Upper lobe of left lung (tissue), 6 donors: Measurements from ENCODE around the gene TRIP12. TPM values are rescaled to one million over a fixed set of nuclear protein-coding genes. Genes with fewer than 3 reads are reported as not detected.
"Not testable (repeated sequence)": the region's sequence is repeated elsewhere in the genome, so short reads cannot be mapped to it uniquely, and the experiment has no call there.

Source experiments
- ATAC-seq, 2 donors: fragments of 200-7000 bp; cut with Tn5 transposase; one replicate each; pipeline ENCODE4 v1.9.1; 2022; ENCODE audit warnings: mild to moderate bottlenecking in 2 of 2, moderate library complexity in 2 of 2; ENCODE audit not compliant: low FRiP score in 2 of 2
- DNase-seq, 2 donors: peaks; one replicate each; pipeline ENCODE4 v3.0.0-alpha.2; 2019 to 2020
- H3K27ac ChIP-seq, 4 donors: fragments of 200-600 bp; sonication (generic); one replicate each; pipeline ENCODE4 v1.5.1; 2016 to 2019
- H3K27me3 ChIP-seq, 4 donors: fragments of 200-600 bp; sonication (generic); one replicate each; pipeline ENCODE4 v1.5.1; 2017 to 2019
- H3K36me3 ChIP-seq, 4 donors: fragments of 200-600 bp; sonication (generic); one replicate each; pipeline ENCODE4 v1.5.1; 2016 to 2019
- H3K4me1 ChIP-seq, 4 donors: fragments of 200-600 bp; sonication (generic); one replicate each; pipeline ENCODE4 v1.5.1; 2018 to 2019
- H3K4me3 ChIP-seq, 4 donors: fragments of 200-600 bp; sonication (generic); one replicate each; pipeline ENCODE4 v1.5.1; 2017 to 2019; ENCODE audit warnings: mild to moderate bottlenecking in 2 of 4, moderate library complexity in 1 of 4
- H3K9me3 ChIP-seq, 4 donors: fragments of 200-600 bp; sonication (generic); one replicate each; pipeline ENCODE4 v1.5.1; 2018 to 2019
- CTCF ChIP-seq, 6 experiments: fragments of 450-650 bp in 4 of 6; fragments of 200-600 bp in 2 of 6; sonication (generic) in 2 of 6; IDR thresholded peaks; one replicate each; pipeline ENCODE4 v1.5.1; 2016 to 2019; ENCODE audit warnings: antibody characterized with exemption in 6 of 6
- EP300 ChIP-seq, 4 donors: sonication (generic); formaldehyde crosslinking; IDR thresholded peaks; one replicate each; pipeline ENCODE4 v1.5.1; 2017; ENCODE audit warnings: antibody characterized with exemption in 4 of 4, control low read depth in 2 of 4
- POLR2A ChIP-seq, 4 donors: fragments of 450-650 bp; IDR thresholded peaks; one replicate each; pipeline ENCODE4 v1.5.1; 2016 to 2017; ENCODE audit warnings: antibody characterized with exemption in 4 of 4, mild to moderate bottlenecking in 2 of 4
- POLR2AphosphoS5 ChIP-seq, 2 donors: sonication (generic); formaldehyde crosslinking; IDR thresholded peaks; one replicate each; pipeline ENCODE4 v1.5.1; 2017; ENCODE audit warnings: antibody characterized with exemption in 2 of 2
- WGBS, 2 donors: methylation state at CpG; one replicate each; pipeline ENCODE4 v1.1.5; 2017 to 2018; 5-methylcytosine and 5-hydroxymethylcytosine counted together
- total RNA-seq, 6 donors: library from RNA; depleted of rRNA in 4 of 6; stranded (reverse); fragments of >200 nt in 4 of 6; gene quantifications; one replicate each; pipeline versions ENCODE4 v1.1.0 to v1.2.1, GENCODE V29; 2016 to 2021
- donor health status: DM: no; HTN: no; CAD: no; lungs with moderate emphysema.
- donor health status: DM: no; HTN: yes; CAD: no; lungs with severe emphysema.

The TRIP12 gene
- total RNA-seq, 6 donors from 2014 or later, result 164 to 202 (median 180) TPM

- no peaks in the 10 kb centered on the region for H3K9me3 ChIP-seq
- no peaks in the 10 kb centered on the region for H3K36me3 ChIP-seq
- H3K4me3 ChIP-seq, result no peak overlapping the region
- no peaks in the 10 kb centered on the region for H3K27me3 ChIP-seq
- H3K27ac ChIP-seq, result no peak overlapping the region
- TF ChIP-seq POLR2A (IDR thresholded peaks at IDR 0.05) (no peak), POLR2AphosphoS5 (IDR thresholded peaks at IDR 0.05) (no peak), EP300 (IDR thresholded peaks at IDR 0.05) (no peak), CTCF (IDR thresholded peaks at IDR 0.05) (no peak)
- ATAC-seq (no peak), DNase-seq (no peak)
- 86 to 89% methylated on average over 7 of the region's 7 CpGs for WGBS, 2 donors
- H3K4me1 ChIP-seq, result no peaks in the 10 kb centered on the region
Observed at GRCh38 chr2:229930656-229931055, 8.8 kb upstream of the TRIP12 start.

- Histone ChIP-seq H3K4me3 (no peak overlapping the region), H3K36me3 (no peaks in the 10 kb centered on the region), H3K27me3 (no peaks in the 10 kb centered on the region), H3K9me3 (no peaks in the 10 kb centered on the region), H3K27ac (no peak overlapping the region), H3K4me1 (peaks cover 3 to 8% (median 6%) of the 10 kb centered on the region in 4 donors)
- ATAC-seq (no peak), DNase-seq (no peak)
- TF ChIP-seq CTCF (IDR thresholded peaks at IDR 0.05) (no peak), POLR2AphosphoS5 (IDR thresholded peaks at IDR 0.05) (no peak), POLR2A (IDR thresholded peaks at IDR 0.05) (no peak), EP300 (IDR thresholded peaks at IDR 0.05) (no peak)
- WGBS, 2 donors, result 78 to 92% methylated on average over 2 of the region's 2 CpGs
Observed at GRCh38 chr2:229927817-229928321, 6.1 kb upstream of the TRIP12 start.

- H3K4me1 ChIP-seq, result peaks cover 3 to 12% (median 9%) of the 10 kb centered on the region in 4 donors
- no peaks in the 10 kb centered on the region for H3K36me3 ChIP-seq
- H3K27me3 ChIP-seq, result no peaks in the 10 kb centered on the region
- H3K27ac ChIP-seq, result no peak overlapping the region
- DNase-seq, result no peak
- H3K9me3 ChIP-seq, result no peaks in the 10 kb centered on the region
- TF ChIP-seq POLR2AphosphoS5 (IDR thresholded peaks at IDR 0.05), result no peak
- no peak overlapping the region for H3K4me3 ChIP-seq
- ATAC-seq, result no peak
Observed at GRCh38 chr2:229925201-229925600, 3.4 kb upstream of the TRIP12 start.

GRCh38 chr2:229924541-229924940, 2.7 kb upstream of the TRIP12 start:
- not testable (repeated sequence) for H3K27me3 ChIP-seq, ATAC-seq, H3K9me3 ChIP-seq, DNase-seq, H3K27ac ChIP-seq, H3K4me3 ChIP-seq, H3K36me3 ChIP-seq
- 90 to 95% methylated on average over 10 of the region's 10 CpGs for WGBS, 2 donors
- H3K4me1 ChIP-seq, result peaks cover 7 to 19% (median 15%) of the 10 kb centered on the region in 4 donors

- TF ChIP-seq POLR2AphosphoS5 (IDR thresholded peaks at IDR 0.05) (no peak), EP300 (IDR thresholded peaks at IDR 0.05) (no peak), POLR2A (IDR thresholded peaks at IDR 0.05) (no peak), CTCF (IDR thresholded peaks at IDR 0.05) (no peak)
- Histone ChIP-seq H3K27me3 (no peaks in the 10 kb centered on the region), H3K36me3 (peaks cover 0 to 3% (median 1%) of the 10 kb centered on the region in 4 donors), H3K4me1 (peaks cover 11 to 26% (median 17%) of the 10 kb centered on the region in 4 donors), H3K4me3 (peak within 1 kb of the TSS; percentile 89 to 98 (median 91)), H3K9me3 (no peaks in the 10 kb centered on the region), H3K27ac (peak within 1 kb of the TSS; percentile 99 to 100 (median 100))
- WGBS, 2 donors, result 2 to 3% methylated on average over 32 to 61 of the region's 61 CpGs
- peak; percentile 80 to 92 for DNase-seq
- peak; percentile 90 to 91 for ATAC-seq
Observed at GRCh38 chr2:229922449-229923386, 909 bp upstream of the TRIP12 start, which contains the start of gene FBXO36. Gene FBXO36 (plus strand): TSS chr2:229922503. CDS start chr2:229922514, 11 bp downstream.
